HCT116 (cell line): ENCODE data around the gene SAC3D1. TPM values are rescaled to one million over a fixed set of nuclear protein-coding genes. Genes with fewer than 3 reads are reported as not detected.

Source experiments
- ATAC-seq: fragments of 200-7000 bp; cut with Tn5 transposase; 2 replicates; pipeline ENCODE4 v1.9.1; 2020; ENCODE audit warnings: mild to moderate bottlenecking, moderate library complexity
- BruUV-seq: library from RNA; stranded (reverse); fragments of 400-500 nt; replicated peaks from 2 replicates; lab custom pipeline; 2021; lab: Mats Ljungman, UMichigan
- CTCF ChIA-PET: fragments of 300-600 bp; sonication (Branson Sonifier 250); formaldehyde crosslinking; loops from one replicate; lab custom pipeline; 2021; ENCODE audit warnings: antibody characterized with exemption; lab: Charles Lee
- POLR2A ChIA-PET: fragments of 300-600, 350-600 bp; sonication (Branson Sonifier 250); formaldehyde crosslinking; loops from one replicate; lab custom pipeline; 2021; ENCODE audit warnings: antibody characterized with exemption; lab: Charles Lee
- RAD21 ChIA-PET, 2 experiments: fragments of 300-600 bp; sonication (Branson Sonifier 250); formaldehyde crosslinking; loops; one replicate each; lab custom pipeline; 2023; ENCODE audit warnings: low total read pairs in 2 of 2; ENCODE audit not compliant: uncharacterized antibody in 2 of 2, unreplicated experiment in 2 of 2, low non-redundant PET in 1 of 2; lab: Charles Lee
- DNase-seq: peaks from one replicate; pipeline ENCODE4 v3.0.0-alpha.2; 2010; ENCODE audit warnings: low read depth, low spot score
- H2AFZ ChIP-seq: fragments of 200-600 bp; shearing (Covaris generic), sonication (generic); 2 replicates; pipeline ENCODE4 v1.6.1; 2017; ENCODE audit warnings: low read depth, mixed run types, mixed read lengths, antibody characterized with exemption, low read length; ENCODE audit not compliant: poor library complexity, severe bottlenecking
- H3K27ac ChIP-seq: 2 replicates; pipeline ENCODE4 v1.5.1; 2012; ENCODE audit warnings: low read depth, low read length
- H3K27me3 ChIP-seq: fragments of 200-600 bp; sonication (generic); 2 replicates; pipeline ENCODE4 v1.6.1; 2016; ENCODE audit warnings: mixed run types, low read length, mixed read lengths; ENCODE audit not compliant: insufficient read depth
- H3K36me3 ChIP-seq, 2 experiments: fragments of 200-500 bp in 1 of 2; fragments of 200-600 bp in 1 of 2; sonication (Bioruptor generic) in 1 of 2; sonication (generic) in 1 of 2; 2 replicates each; pipeline versions ENCODE4 v1.5.1 to v1.6.1; 2014 to 2016; ENCODE audit warnings: low read length in 2 of 2, inconsistent platforms in 1 of 2, mixed read lengths in 1 of 2, mixed run types in 1 of 2; ENCODE audit not compliant: insufficient read depth in 2 of 2, control insufficient read depth in 1 of 2
- H3K4me1 ChIP-seq, 2 experiments: fragments of 200-600 bp in 1 of 2; sonication (generic) in 1 of 2; 2 replicates each; pipeline versions ENCODE4 v1.5.1 to v1.6.1; 2012 to 2017; ENCODE audit warnings: low read length in 2 of 2, inconsistent platforms in 1 of 2, mild to moderate bottlenecking in 1 of 2, mixed read lengths in 1 of 2, mixed run types in 1 of 2, moderate library complexity in 1 of 2; ENCODE audit not compliant: insufficient read depth in 2 of 2, control insufficient read depth in 1 of 2
- H3K4me2 ChIP-seq: fragments of 200-600 bp; sonication (generic); 2 replicates; pipeline ENCODE4 v1.6.1; 2017; ENCODE audit warnings: mixed run types, low read length, mixed read lengths
- H3K4me3 ChIP-seq, 2 experiments: fragments of 200-600 bp in 1 of 2; sonication (generic) in 1 of 2; replicated peaks in 1 of 2; 2 replicates each; pipeline ENCODE4 v1.5.1; 2011 to 2016; ENCODE audit warnings: low read length in 2 of 2, control low read depth in 1 of 2, low read depth in 1 of 2, mild to moderate bottlenecking in 1 of 2, mixed read lengths in 1 of 2, mixed run types in 1 of 2
- H3K79me2 ChIP-seq: fragments of 200-600 bp; sonication (generic); 2 replicates; pipeline ENCODE4 v1.6.1; 2017; ENCODE audit warnings: mild to moderate bottlenecking, mixed run types, low read length, moderate library complexity, mixed read lengths; ENCODE audit not compliant: insufficient read depth
- H3K9ac ChIP-seq: fragments of 200-600 bp; sonication (generic); 2 replicates; pipeline ENCODE4 v1.6.1; 2016; ENCODE audit warnings: low read length, mixed read lengths
- H3K9me2 ChIP-seq: fragments of 200-600 bp; sonication (generic), shearing (Covaris generic); 2 replicates; pipeline ENCODE4 v1.6.1; 2017; ENCODE audit warnings: mixed run types, mild to moderate bottlenecking, moderate library complexity; ENCODE audit not compliant: insufficient read depth
- H3K9me3 ChIP-seq, 2 experiments: fragments of 200-500 bp in 1 of 2; fragments of 200-600 bp in 1 of 2; sonication (Bioruptor generic) in 1 of 2; sonication (generic) in 1 of 2; 2 replicates each; pipeline ENCODE4 v1.6.1; 2014 to 2017; ENCODE audit warnings: low read length in 2 of 2, mixed read lengths in 2 of 2, inconsistent platforms in 1 of 2, low read depth in 1 of 2, mild to moderate bottlenecking in 1 of 2, mixed run types in 1 of 2, moderate library complexity in 1 of 2; ENCODE audit not compliant: control insufficient read depth in 1 of 2, insufficient read depth in 1 of 2
- H4K20me1 ChIP-seq: fragments of 200-600 bp; sonication (generic), shearing (Covaris generic); 2 replicates; pipeline ENCODE4 v1.6.1; 2017; ENCODE audit warnings: mixed run types, mild to moderate bottlenecking, moderate library complexity; ENCODE audit not compliant: insufficient read depth
- CEBPB ChIP-seq: IDR thresholded peaks from 2 replicates; pipeline ENCODE4 v1.6.1; 2012; ENCODE audit warnings: low read depth
- CTCF ChIP-seq, 3 experiments: fragments of 200-600 bp in 1 of 3; sonication (generic) in 1 of 3; IDR thresholded peaks in 2 of 3; conservative IDR thresholded peaks in 1 of 3; 2 replicates each; pipeline ENCODE4 v1.5.1; 2012 to 2017; ENCODE audit warnings: low read depth in 2 of 3, low read length in 2 of 3, antibody characterized with exemption in 1 of 3, borderline replicate concordance in 1 of 3, control low read depth in 1 of 3, mild to moderate bottlenecking in 1 of 3, mixed read lengths in 1 of 3, mixed run types in 1 of 3, moderate library complexity in 1 of 3; ENCODE audit not compliant: insufficient read depth in 1 of 3
- ELF1 ChIP-seq: IDR thresholded peaks from 2 replicates; pipeline ENCODE4 v1.6.1; 2012; ENCODE audit warnings: low read depth, borderline replicate concordance
- EZH2 ChIP-seq: fragments of 200-600 bp; sonication (generic); IDR thresholded peaks from 2 replicates; pipeline ENCODE4 v1.6.1; 2017; ENCODE audit warnings: antibody characterized with exemption, mixed run types
- FOSL1 ChIP-seq: IDR thresholded peaks from 2 replicates; pipeline ENCODE4 v1.6.1; 2012; ENCODE audit warnings: low read depth
- POLR2AphosphoS5 ChIP-seq: IDR thresholded peaks from 2 replicates; pipeline ENCODE4 v1.6.1; 2011; ENCODE audit warnings: mild to moderate bottlenecking, low read depth, low read length, moderate library complexity
- RAD21 ChIP-seq: IDR thresholded peaks from 2 replicates; pipeline ENCODE4 v1.6.1; 2012; ENCODE audit warnings: low read depth, mild to moderate bottlenecking
- REST ChIP-seq: IDR thresholded peaks from 2 replicates; pipeline ENCODE4 v1.6.1; 2012; ENCODE audit warnings: low read depth
- SIN3A ChIP-seq: IDR thresholded peaks from 2 replicates; pipeline ENCODE4 v1.6.1; 2012; ENCODE audit warnings: low read depth
- TCF7L2 ChIP-seq: IDR thresholded peaks from 2 replicates; pipeline ENCODE4 v1.7.0; 2011; ENCODE audit warnings: borderline replicate concordance, inconsistent platforms; ENCODE audit not compliant: insufficient read depth, insufficient read length; ENCODE audit errors: extremely low read depth
- ZBTB33 ChIP-seq: IDR thresholded peaks from 2 replicates; pipeline ENCODE4 v1.6.1; 2011; ENCODE audit warnings: mild to moderate bottlenecking, low read length, moderate library complexity; ENCODE audit not compliant: insufficient replicate concordance; ENCODE audit errors: extremely low read depth
- ZFX ChIP-seq: fragments of 450-650 bp; IDR thresholded peaks from 2 replicates; pipeline ENCODE4 v1.6.1; 2017
- ZNF274 ChIP-seq: fragments of 200-500 bp; sonication (Bioruptor generic); IDR thresholded peaks from 2 replicates; pipeline ENCODE4 v1.6.1; 2014; ENCODE audit warnings: mild to moderate bottlenecking, low read depth, low read length, inconsistent platforms
- intact Hi-C: fragments of 100-400 bp; cut with micrococcal nuclease; formaldehyde crosslinking; loops from 2 replicates; pipeline ENCODE4 v1.10.0; 2022
- total RNA-seq: library from RNA; stranded (reverse); gene quantifications from one replicate; pipeline ENCODE4 v1.2.1, GENCODE V29; 2021; ENCODE audit not compliant: unreplicated experiment
- TF ChIP-seq, protein P1 (sequence below): IDR thresholded peaks from 2 replicates; pipeline ENCODE4 v1.6.1; 2012

The SAC3D1 gene
- total RNA-seq, 1 experiment from 2014 or later, result 36.9 TPM

GRCh38 chr11:65083834-65084597 lies 43.0 kb downstream of the SAC3D1 start, which contains the start of the genes CDCA5 and ZFPL1 (continued):
- peak; percentile 13 for TF ChIP-seq ZBTB33
- TF ChIP-seq RAD21, result no peak
- TF ChIP-seq ZFX, result peak; percentile 55; the same call in 1 of the 2 replicates
- TF ChIP-seq ELF1, result peak; percentile 99

DNA sequence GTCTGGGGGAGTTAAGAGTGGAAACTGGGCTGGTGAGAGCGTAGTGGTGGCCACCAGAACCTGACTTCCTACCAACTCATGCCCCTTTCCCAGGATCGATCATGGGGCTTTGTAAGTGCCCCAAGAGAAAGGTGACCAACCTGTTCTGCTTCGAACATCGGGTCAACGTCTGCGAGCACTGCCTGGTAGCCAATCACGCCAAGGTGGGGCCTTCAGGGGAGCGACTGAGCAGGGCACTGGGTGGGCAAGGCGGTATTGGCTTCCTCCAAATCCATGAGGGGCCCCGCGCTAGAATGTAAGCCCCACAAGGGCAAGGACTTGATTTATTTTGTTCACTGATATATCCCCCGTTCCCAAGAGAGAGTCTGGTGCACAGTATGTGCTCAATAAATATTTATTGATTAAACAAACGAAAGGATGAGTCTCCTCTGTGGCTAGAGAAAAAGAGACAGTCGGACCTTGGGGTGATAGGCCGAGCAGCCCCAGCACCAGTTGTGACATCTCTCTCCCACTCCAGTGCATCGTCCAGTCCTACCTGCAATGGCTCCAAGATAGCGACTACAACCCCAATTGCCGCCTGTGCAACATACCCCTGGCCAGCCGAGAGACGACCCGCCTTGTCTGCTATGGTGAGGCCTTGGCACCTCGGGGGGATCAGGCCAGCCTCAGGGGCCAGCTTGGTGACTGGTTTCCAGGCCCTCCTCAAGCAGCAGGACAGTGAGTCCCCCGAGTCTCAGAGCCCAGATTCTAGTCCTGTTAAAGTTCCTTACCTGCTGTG lies 43.8 kb downstream of the SAC3D1 start:
- Histone ChIP-seq H3K9me2 (no peaks in the 10 kb centered on the region), H3K79me2 (peaks cover 42% of the 10 kb centered on the region), H3K9ac (peak overlapping the region; percentile 98), H3K36me3 (peaks cover 6 to 38% of the 10 kb centered on the region in 2 experiments; a peak in 2 of 4 replicates), H3K4me1 (peaks cover 7 to 22% of the 10 kb centered on the region in 2 experiments; a peak in 3 of 4 replicates), H3K27me3 (no peaks in the 10 kb centered on the region), H3K27ac (peak overlapping the region; percentile 82), H3K9me3 (no peaks in the 10 kb centered on the region), H4K20me1 (no peaks in the 10 kb centered on the region), H3K4me3 (peak overlapping the region; percentile 86 to 98), H2AFZ (no peak overlapping the region), H3K4me2 (peak overlapping the region; percentile 82)
- DNase-seq (no peak), ATAC-seq (peak; percentile 37)
- ChIA-PET CTCF (no interaction called here), RAD21 (no interaction called here), POLR2A (no interaction called here)
- BruUV-seq, result TSS peak; percentile 71
- intact Hi-C loops, result loop anchor here (1.0 to 5.0 kb wide), 3 partner anchors 12 to 57 kb away; partner anchors contain the start of genes SAC3D1, SNX15 and VPS51
- TF ChIP-seq CTCF (IDR thresholded peaks at IDR 0.05 in 2 of 3, conservative IDR thresholded peaks at IDR 0.05 in 1 of 3; ENCODE audit: borderline replicate concordance in 1 of 3, insufficient read depth in 1 of 3, low read depth in 2 of 3, low read length in 2 of 3) (no peak), FOSL1 (no peak), REST (no peak), ZNF274 (no peak), TCF7L2 (no peak), RAD21 (no peak), SIN3A (no peak), EZH2 (no peak), CEBPB (no peak), POLR2AphosphoS5 (no peak)
- TF ChIP-seq, protein P1, sequence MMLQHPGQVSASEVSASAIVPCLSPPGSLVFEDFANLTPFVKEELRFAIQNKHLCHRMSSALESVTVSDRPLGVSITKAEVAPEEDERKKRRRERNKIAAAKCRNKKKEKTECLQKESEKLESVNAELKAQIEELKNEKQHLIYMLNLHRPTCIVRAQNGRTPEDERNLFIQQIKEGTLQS, result no peak
